Measurements from ENCODE around the gene GTPBP3.
A peak's percentile ranks its signal among the peaks of the same experiment; 100 is the strongest.

GTPBP3 gene

DNA sequence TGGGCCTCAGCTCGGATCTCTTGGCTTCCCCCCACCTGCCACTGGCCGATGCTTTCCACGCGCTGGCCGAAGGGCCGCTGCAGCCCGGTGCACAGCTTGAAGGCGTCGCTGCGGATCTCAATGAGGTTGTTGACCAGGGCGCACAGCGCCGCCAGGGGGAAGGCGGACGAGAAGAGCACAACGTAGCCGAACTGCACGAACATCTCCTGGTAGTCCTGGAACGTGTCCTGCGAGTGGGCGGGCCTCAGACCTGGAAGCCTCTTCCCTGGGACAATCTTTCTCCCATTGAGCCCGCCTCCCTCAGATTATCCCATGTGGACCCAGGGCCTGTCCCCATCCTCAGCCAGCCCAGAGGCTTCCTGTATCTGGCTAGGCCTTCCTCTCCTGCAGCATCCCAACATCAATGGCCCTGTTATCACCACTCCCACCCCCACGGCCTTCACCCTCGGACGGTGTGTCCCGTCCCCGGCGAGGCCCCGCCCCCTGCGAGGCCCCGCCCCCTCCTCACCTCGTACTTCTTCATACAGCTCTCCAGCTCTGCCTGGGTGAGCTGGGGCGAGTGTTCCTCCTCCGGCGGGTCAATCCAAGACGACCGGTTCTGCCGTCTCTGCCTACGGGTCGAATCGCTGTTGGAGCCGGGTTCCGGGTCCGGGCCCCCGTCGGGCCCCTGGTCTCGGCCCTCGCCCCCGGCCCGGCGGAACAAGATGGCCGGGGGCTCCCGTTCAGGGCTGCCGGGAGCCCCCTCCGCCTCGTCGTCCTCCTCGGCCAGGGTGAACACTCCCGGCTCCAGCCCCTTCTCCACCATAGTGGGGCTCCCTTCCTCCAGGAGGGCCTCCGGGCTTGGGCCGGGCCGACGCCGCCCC lies 9.5 kb upstream of the GTPBP3 start:
- peak in 1 of 4 experiments; percentile 47 for DNase-seq (ENCODE audit: low read depth in 4 of 4, low spot score in 1 of 4)

DNA sequence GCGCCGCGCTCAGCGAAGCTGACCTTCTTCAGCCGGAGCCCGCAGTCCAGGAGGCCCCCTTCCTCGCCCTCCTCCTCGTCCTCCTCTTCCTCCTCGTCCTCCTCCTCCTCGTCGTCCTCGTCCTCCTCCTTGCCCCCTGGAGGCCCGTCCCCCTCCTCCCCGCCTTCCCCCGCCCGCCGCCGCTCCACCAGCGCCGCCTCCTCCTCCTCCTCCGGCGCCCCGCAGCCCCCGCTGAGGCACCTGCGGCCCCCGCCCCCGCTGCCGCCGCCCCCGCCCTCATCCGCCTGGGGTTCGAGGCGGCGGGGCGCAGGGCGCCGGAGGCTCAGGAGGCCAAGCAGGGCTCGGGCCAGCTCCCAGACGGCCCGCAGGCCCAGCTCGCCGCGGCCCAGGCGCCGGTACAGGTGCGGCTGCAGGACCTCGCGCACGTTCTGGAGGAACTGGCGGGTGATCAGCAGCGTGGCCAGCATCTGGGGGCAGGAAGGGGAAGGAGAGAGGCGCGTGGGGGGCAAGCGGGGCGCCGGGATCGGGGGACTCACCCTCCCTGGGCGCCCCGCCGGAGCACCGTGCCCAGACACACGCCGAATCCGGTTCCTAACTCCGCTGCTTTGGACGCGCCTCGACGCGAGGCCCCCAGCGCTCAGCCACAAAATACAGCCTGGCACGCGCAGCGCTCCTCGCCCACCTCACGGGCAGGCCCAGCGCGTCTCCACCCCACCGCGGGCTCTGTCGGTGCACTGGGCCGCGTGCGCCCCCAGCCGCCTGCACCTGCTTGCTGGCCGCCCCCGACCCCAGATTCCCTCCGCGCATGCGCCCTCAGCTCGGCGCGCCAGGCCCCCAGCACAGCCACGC lies 8.6 kb upstream of the GTPBP3 start:
- DNase-seq (ENCODE audit: low read depth in 4 of 4, low spot score in 1 of 4): no peak

- no peak for DNase-seq (ENCODE audit: low read depth in 4 of 4, low spot score in 1 of 4)
Observed at GRCh38 chr19:17329366-17330261, 7.7 kb upstream of the GTPBP3 start.

DNA sequence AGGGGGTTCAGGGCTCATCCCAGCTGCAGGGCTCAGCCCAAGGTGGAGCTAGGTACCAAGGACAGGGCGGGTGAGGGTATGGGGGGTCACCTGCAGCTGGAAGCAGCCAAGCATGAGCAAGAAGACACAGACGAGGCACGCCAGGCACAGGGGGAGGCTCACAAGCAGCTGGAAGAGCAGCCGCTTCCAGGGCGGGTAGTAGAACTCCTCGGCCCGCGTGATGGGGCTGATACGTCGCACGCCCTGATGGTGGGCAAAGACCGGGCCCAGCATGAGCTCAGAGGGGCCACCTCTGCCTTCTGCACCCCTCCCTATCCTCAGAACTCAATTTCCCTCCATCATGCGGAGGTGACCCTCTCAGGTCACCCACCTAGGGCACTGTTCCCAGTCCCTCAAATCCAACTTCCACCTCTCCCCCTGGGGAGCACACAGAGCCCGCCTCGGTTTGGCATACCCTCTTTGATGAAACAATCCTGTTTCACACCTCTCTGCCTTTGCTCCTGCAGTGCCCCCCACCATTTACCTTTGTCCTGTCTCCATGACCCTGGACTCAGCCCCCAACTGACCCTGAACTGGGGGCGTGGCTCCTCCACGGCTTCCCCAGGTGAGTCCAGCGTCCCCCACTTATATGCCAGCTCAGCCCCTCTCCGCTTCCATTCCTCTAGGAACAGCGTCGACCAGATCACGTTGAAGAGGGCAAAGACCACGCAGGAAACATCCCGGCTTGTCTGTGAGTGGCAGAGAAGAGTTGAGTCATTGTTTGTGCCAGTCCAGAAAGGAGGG lies 6.9 kb upstream of the GTPBP3 start:
- DNase-seq (ENCODE audit: low read depth in 4 of 4, low spot score in 1 of 4): no peak

GRCh38 chr19:17331045-17331558 lies 6.3 kb upstream of the GTPBP3 start:
- DNase-seq (ENCODE audit: low read depth in 4 of 4, low spot score in 1 of 4): no peak

GRCh38 chr19:17332360-17332676 lies 5.0 kb upstream of the GTPBP3 start:
- no peak for DNase-seq (ENCODE audit: low read depth in 4 of 4, low spot score in 1 of 4)

DNA sequence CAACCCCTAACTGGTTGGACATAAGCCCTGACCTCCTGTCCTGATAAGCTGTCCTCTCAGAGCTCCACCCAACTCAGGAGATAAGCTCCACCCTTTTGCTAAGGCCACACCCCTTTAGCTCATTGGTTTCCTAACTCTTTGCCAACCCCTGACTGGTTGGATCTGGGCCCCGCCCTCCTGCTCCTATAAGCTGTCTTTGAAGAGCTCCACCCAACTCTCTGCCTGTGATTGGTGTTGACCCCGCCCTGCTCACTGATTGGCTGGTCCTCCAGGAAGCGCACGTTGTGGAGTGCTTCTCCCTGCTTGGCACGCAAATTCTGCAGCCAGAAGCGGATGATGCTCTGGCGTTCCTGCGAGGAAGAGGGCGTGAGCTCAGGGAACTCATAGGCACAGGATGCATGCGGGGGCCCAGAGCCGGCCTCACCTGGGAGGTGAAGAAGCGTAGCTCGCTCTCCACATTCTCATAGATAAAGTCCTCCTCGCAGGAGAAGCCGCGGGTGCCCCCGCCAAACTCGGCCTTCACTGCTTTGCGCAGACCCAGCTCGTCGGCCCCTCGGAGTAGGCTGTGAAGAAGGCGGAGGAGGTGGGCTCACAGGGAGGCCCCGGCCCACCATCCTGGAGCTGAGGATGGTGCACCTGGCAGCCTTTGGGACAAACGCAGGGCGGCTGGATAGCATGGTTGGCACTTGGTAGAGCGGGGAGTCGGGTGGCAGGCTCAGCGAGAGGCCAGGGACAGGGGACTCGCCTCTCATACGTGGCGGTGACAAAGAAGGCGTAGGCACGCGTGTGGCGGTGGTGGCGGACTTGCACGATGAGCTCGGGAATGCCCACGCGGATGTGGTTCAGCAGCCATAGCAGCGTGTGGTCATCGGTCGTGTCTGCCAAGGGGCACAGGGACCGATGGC lies 4.4 kb upstream of the GTPBP3 start:
- no peak for DNase-seq (ENCODE audit: low read depth in 4 of 4, low spot score in 1 of 4)

DNA sequence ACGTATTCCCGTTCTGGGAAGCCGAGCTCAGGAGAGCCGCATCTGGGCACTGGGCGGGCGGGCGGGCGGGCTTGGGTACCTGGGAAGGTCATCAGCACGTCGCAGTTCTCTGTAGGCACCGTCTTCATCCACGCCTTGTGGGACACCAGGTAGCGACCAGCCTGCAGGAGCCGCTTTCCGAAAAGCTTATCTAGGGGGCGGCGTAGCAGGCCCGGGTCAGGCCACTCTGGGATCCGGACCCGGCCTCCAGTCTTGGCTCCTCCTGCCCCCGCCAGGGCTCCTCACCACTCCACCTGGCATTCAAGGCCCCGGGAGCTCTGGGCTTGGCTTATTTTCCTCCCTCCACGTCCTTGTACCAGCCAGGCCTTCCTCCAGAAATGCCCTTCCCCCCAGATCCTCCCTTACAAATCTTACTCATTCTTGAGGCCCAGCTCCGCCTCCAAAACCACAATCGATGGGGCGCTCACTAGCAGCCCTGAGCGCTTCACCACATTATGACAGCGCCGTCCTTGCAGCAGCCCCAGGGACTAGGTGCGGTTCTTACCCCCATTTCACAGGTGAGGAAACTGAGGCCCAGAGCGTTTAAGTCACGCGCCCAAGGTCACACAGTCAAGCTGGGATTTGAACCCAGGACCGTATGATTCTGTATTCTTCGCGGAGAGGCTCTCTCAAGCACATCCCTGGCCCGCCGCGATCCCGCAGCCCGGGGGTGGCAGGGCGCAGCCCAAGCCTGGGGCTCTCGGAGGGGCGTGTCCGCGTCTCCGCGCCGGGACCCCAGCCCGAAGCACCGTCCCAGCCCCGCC lies 3.5 kb upstream of the GTPBP3 start:
- DNase-seq (ENCODE audit: low read depth in 4 of 4, low spot score in 1 of 4): peak; percentile 48 to 73 (median 59)

- DNase-seq (ENCODE audit: low read depth in 4 of 4, low spot score in 1 of 4): peak; percentile 85 to 96 (median 92)
Observed at GRCh38 chr19:17334414-17335409, 2.6 kb upstream of the GTPBP3 start, which contains the start of gene ANO8. Gene ANO8 (minus strand): TSS chr19:17334855. CDS start chr19:17334670, 185 bp downstream.

- no peak for DNase-seq (ENCODE audit: low read depth in 4 of 4, low spot score in 1 of 4)
Observed at GRCh38 chr19:17335575-17335974, 1.8 kb upstream of the GTPBP3 start.

GRCh38 chr19:17337675-17338432 lies 501 bp downstream of the GTPBP3 start:
- no peak for DNase-seq (ENCODE audit: low read depth in 4 of 4, low spot score in 1 of 4)

- DNase-seq (ENCODE audit: low read depth in 4 of 4, low spot score in 1 of 4): no peak
Observed at GRCh38 chr19:17338433-17339078, 1.2 kb downstream of the GTPBP3 start.

GRCh38 chr19:17339088-17339741 lies 1.9 kb downstream of the GTPBP3 start:
- peak in 1 of 4 experiments; percentile 60 for DNase-seq (ENCODE audit: low read depth in 4 of 4, low spot score in 1 of 4)

- DNase-seq (ENCODE audit: low read depth in 4 of 4, low spot score in 1 of 4): no peak
Observed at GRCh38 chr19:17340302-17340870, 3.0 kb downstream of the GTPBP3 start.

DNA sequence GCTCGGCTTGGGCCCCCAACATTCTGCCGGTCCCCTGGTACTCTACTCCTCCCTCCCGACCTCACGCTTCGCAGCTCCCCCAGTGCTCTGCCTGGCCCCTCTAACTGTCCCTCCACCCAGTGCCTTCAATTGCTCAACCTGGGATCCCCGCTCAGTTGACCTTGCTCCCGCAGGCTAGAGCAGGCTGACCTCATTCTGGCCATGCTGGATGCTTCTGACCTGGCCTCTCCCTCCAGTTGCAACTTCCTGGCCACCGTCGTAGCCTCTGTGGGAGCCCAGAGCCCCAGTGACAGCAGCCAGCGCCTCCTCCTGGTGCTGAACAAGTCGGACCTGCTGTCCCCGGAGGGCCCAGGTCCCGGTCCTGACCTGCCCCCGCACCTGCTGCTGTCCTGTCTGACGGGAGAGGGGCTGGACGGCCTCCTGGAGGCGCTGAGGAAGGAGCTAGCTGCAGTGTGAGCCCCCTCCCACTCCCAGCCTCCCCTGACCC lies 3.6 kb downstream of the GTPBP3 start:
- DNase-seq (ENCODE audit: low read depth in 4 of 4, low spot score in 1 of 4): no peak

All from stimulated activated CD4-positive, alpha-beta T cell treated with anti-CD3 and anti-CD28 coated beads, Interleukin-1b, Interleukin-23, amount 100 ng/mL, for 24 hours (primary cell).